Measurements from ENCODE around the gene ZFP62.

ZFP62 gene

DNA sequence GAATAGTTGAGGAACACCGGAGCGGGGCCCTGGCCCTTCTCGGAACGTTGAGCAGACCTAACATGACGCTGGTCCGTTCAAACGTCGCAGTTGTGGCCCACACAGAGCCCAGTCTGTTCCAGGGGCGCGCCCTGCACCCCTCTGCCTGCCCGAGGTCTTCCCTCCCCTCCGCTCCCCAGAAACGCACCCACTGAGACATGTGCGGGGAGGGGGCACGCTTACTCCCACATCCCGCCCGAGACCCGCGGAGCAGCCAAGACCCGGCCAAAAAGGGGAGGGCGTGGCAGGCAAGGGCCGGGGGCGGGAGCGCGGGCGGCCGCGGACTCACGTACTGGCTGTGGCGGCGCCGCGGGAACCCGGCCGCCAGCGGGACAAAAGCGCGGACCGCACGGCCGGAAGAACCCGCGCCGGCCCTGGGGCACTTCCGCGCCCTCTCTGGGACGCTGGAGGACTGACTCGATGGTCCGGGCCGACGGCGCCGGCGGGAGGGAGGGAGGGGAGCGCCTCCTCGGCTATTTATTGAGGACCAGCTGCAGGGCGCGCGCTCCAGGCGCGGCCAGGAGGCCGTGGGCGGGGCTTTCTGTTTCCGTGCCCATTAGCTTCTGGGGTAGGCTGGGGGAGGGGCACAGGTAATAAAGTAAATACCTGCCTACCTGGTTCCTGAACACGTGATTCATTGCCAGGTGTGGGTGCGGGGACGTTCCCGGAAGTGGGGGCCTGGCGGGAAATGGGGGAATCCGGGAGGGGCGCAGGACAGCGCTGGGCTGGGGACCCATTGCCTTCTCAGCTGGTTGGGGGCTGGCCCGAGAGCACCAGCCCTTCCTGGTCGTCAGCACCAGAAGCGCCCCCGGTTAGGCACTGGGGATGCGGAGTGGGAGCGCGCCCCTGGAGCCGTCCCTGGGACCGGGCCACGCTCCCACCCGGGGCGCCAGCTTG, at the start of gene ZFP62:
Gene ZFP62, minus strand, starts transcription at position 390 of the 936 bp plus-strand sequence. Its CDS starts 57 bp downstream, at position 333.
- Histone ChIP-seq H3K27me3 (no peaks in the 10 kb centered on the region), H3K4me1 (peaks cover 0 to 11% (median 8%) of the 10 kb centered on the region in 4 donors), H3K4me3 (peak within 1 kb of the TSS; percentile 68 to 78), H3K36me3 (peaks cover 0 to 12% (median 12%) of the 10 kb centered on the region in 3 donors), H3K27ac (peak within 1 kb of the TSS; percentile 71 to 82), H3K9me3 (no peaks in the 10 kb centered on the region)
- TF ChIP-seq, protein P1, sequence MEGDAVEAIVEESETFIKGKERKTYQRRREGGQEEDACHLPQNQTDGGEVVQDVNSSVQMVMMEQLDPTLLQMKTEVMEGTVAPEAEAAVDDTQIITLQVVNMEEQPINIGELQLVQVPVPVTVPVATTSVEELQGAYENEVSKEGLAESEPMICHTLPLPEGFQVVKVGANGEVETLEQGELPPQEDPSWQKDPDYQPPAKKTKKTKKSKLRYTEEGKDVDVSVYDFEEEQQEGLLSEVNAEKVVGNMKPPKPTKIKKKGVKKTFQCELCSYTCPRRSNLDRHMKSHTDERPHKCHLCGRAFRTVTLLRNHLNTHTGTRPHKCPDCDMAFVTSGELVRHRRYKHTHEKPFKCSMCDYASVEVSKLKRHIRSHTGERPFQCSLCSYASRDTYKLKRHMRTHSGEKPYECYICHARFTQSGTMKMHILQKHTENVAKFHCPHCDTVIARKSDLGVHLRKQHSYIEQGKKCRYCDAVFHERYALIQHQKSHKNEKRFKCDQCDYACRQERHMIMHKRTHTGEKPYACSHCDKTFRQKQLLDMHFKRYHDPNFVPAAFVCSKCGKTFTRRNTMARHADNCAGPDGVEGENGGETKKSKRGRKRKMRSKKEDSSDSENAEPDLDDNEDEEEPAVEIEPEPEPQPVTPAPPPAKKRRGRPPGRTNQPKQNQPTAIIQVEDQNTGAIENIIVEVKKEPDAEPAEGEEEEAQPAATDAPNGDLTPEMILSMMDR (IDR thresholded peaks at IDR 0.05): peak in 1 of 2 experiments; percentile 12
- intact Hi-C loops (cut with DNase I; ENCODE audit: low total_unique reads): loop anchor here (10.0 kb wide), 1 partner anchor 404 kb away; the partner anchor contains the start of gene TRIM52
- DNase-seq: peak; percentile 86 to 93

DNA sequence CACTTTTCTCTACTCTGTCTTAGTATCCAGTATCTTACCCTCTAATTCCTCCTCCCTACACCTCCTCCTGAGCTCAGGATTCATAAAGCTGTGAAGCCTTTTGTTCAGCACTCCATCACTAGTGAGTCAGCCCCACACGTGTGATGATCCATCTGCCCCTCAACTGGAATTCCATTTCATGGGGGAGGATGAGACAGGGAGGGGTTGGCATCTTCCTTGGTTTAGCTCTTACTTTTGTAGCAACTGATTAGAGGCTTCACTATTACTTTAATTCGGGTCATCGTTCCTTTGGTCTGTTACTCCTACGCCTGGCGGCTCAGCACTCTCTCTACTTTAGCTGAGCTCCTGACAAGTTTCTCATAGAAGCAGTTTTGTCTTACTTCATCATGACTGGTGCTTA, 49.7 kb upstream of the ZFP62 start:
- DNase-seq: no peak

DNA sequence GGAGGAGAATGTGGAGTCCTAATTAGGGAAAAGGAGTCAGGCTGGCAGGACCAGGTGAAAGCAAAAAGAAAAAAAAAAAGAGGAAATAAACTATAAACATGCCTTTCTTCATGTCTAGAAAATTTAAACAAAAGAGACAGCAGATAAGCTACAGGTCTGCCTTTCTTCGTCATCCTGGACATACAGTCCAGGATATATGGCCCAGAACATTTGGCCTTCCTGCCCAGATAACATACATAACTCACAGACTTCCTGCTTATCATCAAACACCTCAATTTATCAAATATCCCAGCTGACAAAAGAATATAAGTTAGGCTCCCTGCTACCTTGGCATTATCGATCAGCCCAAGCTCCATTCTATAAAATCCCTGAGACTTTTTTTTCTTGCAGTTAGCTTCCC, 49.1 kb upstream of the ZFP62 start:
- no peak overlapping the region for H3K4me3 ChIP-seq
- no peak overlapping the region for H3K27ac ChIP-seq

More for the DNA sequence above, 49.7 kb upstream of the ZFP62 start:
- no peaks in the 10 kb centered on the region for H3K27me3 ChIP-seq
- intact Hi-C loops (cut with DNase I; ENCODE audit: low total_unique reads): no loop called here
- TF ChIP-seq, protein P1 (IDR thresholded peaks at IDR 0.05): no peak
- H3K27ac ChIP-seq: no peak overlapping the region
- no peaks in the 10 kb centered on the region for H3K9me3 ChIP-seq
- no peaks in the 10 kb centered on the region for H3K4me1 ChIP-seq
- H3K4me3 ChIP-seq: no peak overlapping the region
- H3K36me3 ChIP-seq: no peaks in the 10 kb centered on the region

DNA sequence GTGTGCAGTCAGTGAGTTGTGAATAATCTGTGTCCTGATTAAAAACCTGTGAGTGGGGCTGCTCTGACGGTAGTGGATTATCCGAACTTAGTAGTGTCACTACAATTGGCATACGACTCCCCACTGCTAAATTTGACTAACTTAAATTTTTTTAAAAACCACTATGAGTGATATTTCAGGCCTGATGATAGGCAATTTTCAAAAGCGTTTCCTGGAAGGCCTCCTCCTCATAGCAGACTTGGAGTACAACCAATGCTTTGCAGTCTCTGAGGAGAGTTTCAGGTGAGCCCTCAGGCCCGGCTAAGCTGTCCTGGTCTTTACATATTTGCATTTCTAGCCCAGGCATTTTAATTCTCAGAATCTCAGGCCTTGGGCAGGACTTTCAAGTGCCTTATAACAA, 48.7 kb upstream of the ZFP62 start:
- Histone ChIP-seq H3K4me1 (no peaks in the 10 kb centered on the region), H3K36me3 (no peaks in the 10 kb centered on the region), H3K27me3 (no peaks in the 10 kb centered on the region), H3K9me3 (no peaks in the 10 kb centered on the region), H3K4me3 (no peak overlapping the region), H3K27ac (no peak overlapping the region)
- no peak for DNase-seq
- intact Hi-C loops (cut with DNase I; ENCODE audit: low total_unique reads): no loop called here
- TF ChIP-seq, protein P1 (IDR thresholded peaks at IDR 0.05): no peak

More for the DNA sequence above, 49.1 kb upstream of the ZFP62 start:
- no peak for DNase-seq
- H3K9me3 ChIP-seq: no peaks in the 10 kb centered on the region
- H3K4me1 ChIP-seq: no peaks in the 10 kb centered on the region
- no peaks in the 10 kb centered on the region for H3K27me3 ChIP-seq
- TF ChIP-seq, protein P1 (IDR thresholded peaks at IDR 0.05): no peak
- no peaks in the 10 kb centered on the region for H3K36me3 ChIP-seq
- intact Hi-C loops (cut with DNase I; ENCODE audit: low total_unique reads): no loop called here

DNA sequence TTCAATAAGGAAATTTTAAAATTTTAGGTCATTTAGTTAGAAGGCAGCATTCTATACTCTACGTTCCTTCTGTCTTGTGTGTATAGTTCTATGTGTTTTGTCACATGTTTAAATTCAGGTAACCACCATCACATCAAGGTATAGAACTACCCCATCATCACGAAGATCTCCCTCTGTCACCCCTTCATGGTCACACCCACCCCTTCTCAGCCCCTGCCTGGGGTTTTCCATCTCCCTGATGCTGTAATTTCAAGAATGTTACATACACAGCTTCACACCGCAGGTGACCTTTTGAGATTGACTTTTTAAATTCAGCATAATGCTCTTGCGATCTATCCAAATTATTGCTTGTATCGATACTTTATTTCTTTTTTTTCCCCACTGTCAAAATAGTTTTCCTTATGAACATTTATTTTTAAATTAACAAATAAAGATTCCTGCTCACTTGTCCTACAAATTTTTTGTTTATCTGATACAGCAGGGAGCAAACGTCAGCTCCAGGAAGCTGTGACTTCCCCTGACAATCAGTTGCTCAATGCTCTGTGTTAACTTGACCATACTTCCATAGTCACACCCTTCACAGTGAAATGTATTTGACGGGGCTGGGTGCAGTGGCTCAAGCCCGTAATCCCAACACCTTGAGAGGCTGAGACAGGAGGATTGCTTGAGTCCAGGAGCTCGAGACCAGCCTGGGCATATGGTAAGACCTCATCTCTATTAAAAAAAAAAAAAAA, 48.1 kb upstream of the ZFP62 start:
- intact Hi-C loops (cut with DNase I; ENCODE audit: low total_unique reads): no loop called here
- Histone ChIP-seq H3K27ac (no peak overlapping the region), H3K36me3 (no peaks in the 10 kb centered on the region), H3K4me1 (no peaks in the 10 kb centered on the region), H3K27me3 (no peaks in the 10 kb centered on the region), H3K4me3 (no peak overlapping the region), H3K9me3 (no peaks in the 10 kb centered on the region)
- DNase-seq: no peak
- TF ChIP-seq, protein P1 (IDR thresholded peaks at IDR 0.05): no peak
